ENCODE results near the gene KCNQ1.

- TF ChIP-seq CTCF (IDR thresholded peaks at IDR 0.05 in 2 of 3, conservative IDR thresholded peaks at IDR 0.05 in 1 of 3; ENCODE audit: insufficient read depth in 2 of 3, low read depth in 1 of 3, low read length in 3 of 3) (no peak), SP1 (CRISPR knock-in tag; IDR thresholded peaks at IDR 0.05) (no peak), ZNF354B (CRISPR knock-in tag; IDR thresholded peaks at IDR 0.05) (no peak), KLF1 (tag; IDR thresholded peaks at IDR 0.05) (no peak), SNAPC5 (CRISPR knock-in tag; IDR thresholded peaks at IDR 0.05) (no peak), REST (IDR thresholded peaks at IDR 0.05; ENCODE audit: borderline replicate concordance) (no peak), REST (CRISPR knock-in tag; IDR thresholded peaks at IDR 0.05; ENCODE audit: low read depth) (no peak), ZNF436 (CRISPR knock-in tag; IDR thresholded peaks at IDR 0.05) (no peak), ZFP1 (CRISPR knock-in tag; IDR thresholded peaks at IDR 0.05) (no peak)
- TF ChIP-seq, protein P1, sequence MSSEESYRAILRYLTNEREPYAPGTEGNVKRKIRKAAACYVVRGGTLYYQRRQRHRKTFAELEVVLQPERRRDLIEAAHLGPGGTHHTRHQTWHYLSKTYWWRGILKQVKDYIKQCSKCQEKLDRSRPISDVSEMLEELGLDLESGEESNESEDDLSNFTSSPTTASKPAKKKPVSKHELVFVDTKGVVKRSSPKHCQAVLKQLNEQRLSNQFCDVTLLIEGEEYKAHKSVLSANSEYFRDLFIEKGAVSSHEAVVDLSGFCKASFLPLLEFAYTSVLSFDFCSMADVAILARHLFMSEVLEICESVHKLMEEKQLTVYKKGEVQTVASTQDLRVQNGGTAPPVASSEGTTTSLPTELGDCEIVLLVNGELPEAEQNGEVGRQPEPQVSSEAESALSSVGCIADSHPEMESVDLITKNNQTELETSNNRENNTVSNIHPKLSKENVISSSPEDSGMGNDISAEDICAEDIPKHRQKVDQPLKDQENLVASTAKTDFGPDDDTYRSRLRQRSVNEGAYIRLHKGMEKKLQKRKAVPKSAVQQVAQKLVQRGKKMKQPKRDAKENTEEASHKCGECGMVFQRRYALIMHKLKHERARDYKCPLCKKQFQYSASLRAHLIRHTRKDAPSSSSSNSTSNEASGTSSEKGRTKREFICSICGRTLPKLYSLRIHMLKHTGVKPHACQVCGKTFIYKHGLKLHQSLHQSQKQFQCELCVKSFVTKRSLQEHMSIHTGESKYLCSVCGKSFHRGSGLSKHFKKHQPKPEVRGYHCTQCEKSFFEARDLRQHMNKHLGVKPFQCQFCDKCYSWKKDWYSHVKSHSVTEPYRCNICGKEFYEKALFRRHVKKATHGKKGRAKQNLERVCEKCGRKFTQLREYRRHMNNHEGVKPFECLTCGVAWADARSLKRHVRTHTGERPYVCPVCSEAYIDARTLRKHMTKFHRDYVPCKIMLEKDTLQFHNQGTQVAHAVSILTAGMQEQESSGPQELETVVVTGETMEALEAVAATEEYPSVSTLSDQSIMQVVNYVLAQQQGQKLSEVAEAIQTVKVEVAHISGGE (CRISPR knock-in tag; IDR thresholded peaks at IDR 0.05): no peak
These were observed 409.3 kb downstream of the KCNQ1 start for GRCh38 chr11:2853997-2854560.
